Liver (tissue), 9 donors: ENCODE measurements around the gene STK40. TPM values are rescaled to one million over a fixed set of nuclear protein-coding genes. Genes with fewer than 3 reads are reported as not detected.

Experiments used
- DNase-seq: peaks from one replicate; pipeline ENCODE4 v3.0.0-alpha.2; 2017; ENCODE audit warnings: low spot score
- H3K27ac ChIP-seq, 2 donors: one replicate each; pipeline ENCODE4 v1.7.0; 2013; ENCODE audit warnings: inconsistent platforms in 2 of 2, low read length in 2 of 2, control low read depth in 1 of 2, low read depth in 1 of 2, mild to moderate bottlenecking in 1 of 2
- H3K27me3 ChIP-seq, 4 donors: one replicate each; pipeline versions ENCODE4 v1.6.1 to v1.7.0; 2013; ENCODE audit warnings: low read length in 3 of 4, inconsistent platforms in 1 of 4, mild to moderate bottlenecking in 1 of 4, moderate library complexity in 1 of 4; ENCODE audit not compliant: control insufficient read depth in 4 of 4, insufficient read depth in 4 of 4
- H3K36me3 ChIP-seq, 4 donors: one replicate each; pipeline versions ENCODE4 v1.6.1 to v1.7.0; 2013; ENCODE audit warnings: low read length in 3 of 4, mild to moderate bottlenecking in 3 of 4, low read depth in 1 of 4, moderate library complexity in 1 of 4; ENCODE audit not compliant: control insufficient read depth in 4 of 4, insufficient read depth in 3 of 4
- H3K4me1 ChIP-seq, 4 donors: one replicate each; pipeline versions ENCODE4 v1.6.1 to v1.7.0; 2013; ENCODE audit warnings: low read length in 3 of 4, mild to moderate bottlenecking in 3 of 4, moderate library complexity in 1 of 4; ENCODE audit not compliant: control insufficient read depth in 4 of 4, insufficient read depth in 4 of 4
- H3K4me3 ChIP-seq, 3 donors: one replicate each; pipeline versions ENCODE4 v1.6.1 to v1.7.0; 2013; ENCODE audit warnings: low read length in 3 of 3, control low read depth in 1 of 3, low read depth in 1 of 3, mild to moderate bottlenecking in 1 of 3
- H3K9ac ChIP-seq, 2 donors: one replicate each; pipeline ENCODE4 v1.7.0; 2013; ENCODE audit warnings: low read length in 2 of 2, mild to moderate bottlenecking in 2 of 2, moderate library complexity in 2 of 2, control low read depth in 1 of 2, low read depth in 1 of 2
- H3K9me3 ChIP-seq, 4 donors: one replicate each; pipeline versions ENCODE4 v1.6.1 to v1.7.0; 2013; ENCODE audit warnings: low read length in 3 of 4; ENCODE audit not compliant: control insufficient read depth in 4 of 4
- EGR1 ChIP-seq, 2 donors: IDR thresholded peaks; 2 replicates each; pipeline ENCODE4 v1.6.1; 2016 to 2018; ENCODE audit warnings: antibody characterized with exemption in 2 of 2, low read depth in 2 of 2
- FOXA1 ChIP-seq: IDR thresholded peaks from 2 replicates; pipeline ENCODE4 v1.6.1; 2016; ENCODE audit warnings: antibody characterized with exemption
- FOXA2 ChIP-seq: IDR thresholded peaks from 2 replicates; pipeline ENCODE4 v1.6.1; 2016; ENCODE audit warnings: antibody characterized with exemption
- GABPA ChIP-seq, 2 donors: IDR thresholded peaks in 1 of 2; conservative IDR thresholded peaks in 1 of 2; 2 replicates each; pipeline ENCODE4 v1.6.1; 2016; ENCODE audit warnings: antibody characterized with exemption in 2 of 2, mild to moderate bottlenecking in 1 of 2, moderate library complexity in 1 of 2
- HNF4A ChIP-seq, 2 donors: conservative IDR thresholded peaks; 2 replicates each; pipeline ENCODE4 v1.6.1; 2016; ENCODE audit warnings: antibody characterized with exemption in 2 of 2, mild to moderate bottlenecking in 2 of 2
- HNF4G ChIP-seq: IDR thresholded peaks from 2 replicates; pipeline ENCODE4 v1.6.1; 2016; ENCODE audit warnings: antibody characterized with exemption
- JUND ChIP-seq, 2 donors: IDR thresholded peaks; 2 replicates each; pipeline ENCODE4 v1.6.1; 2016; ENCODE audit warnings: antibody characterized with exemption in 2 of 2
- NR2F2 ChIP-seq: IDR thresholded peaks from 2 replicates; pipeline ENCODE4 v1.6.1; 2016; ENCODE audit warnings: antibody characterized with exemption
- RAD21 ChIP-seq, 2 donors: IDR thresholded peaks; 2 replicates each; pipeline ENCODE4 v1.6.1; 2016; ENCODE audit warnings: antibody characterized with exemption in 2 of 2, mild to moderate bottlenecking in 2 of 2
- RXRA ChIP-seq, 2 donors: IDR thresholded peaks; 2 replicates each; pipeline ENCODE4 v1.6.1; 2017 to 2018; ENCODE audit warnings: antibody characterized with exemption in 2 of 2, mild to moderate bottlenecking in 1 of 2
- SP1 ChIP-seq: IDR thresholded peaks from 2 replicates; pipeline ENCODE4 v1.6.1; 2018; ENCODE audit warnings: antibody characterized with exemption, mild to moderate bottlenecking
- TAF1 ChIP-seq: conservative IDR thresholded peaks from 2 replicates; pipeline ENCODE4 v1.6.1; 2016; ENCODE audit warnings: antibody characterized with exemption, mild to moderate bottlenecking
- YY1 ChIP-seq: IDR thresholded peaks from 2 replicates; pipeline ENCODE4 v1.6.1; 2016; ENCODE audit warnings: antibody characterized with exemption, mild to moderate bottlenecking
- WGBS: extraction: QIAGEN DNeasy Blood & Tissue Kit; methylation state at CpG from one replicate; pipeline ENCODE4 v1.1.7; 2013; 5-methylcytosine and 5-hydroxymethylcytosine counted together
- polyA plus RNA-seq, 2 donors: library from polyadenylated mRNA; stranded (reverse) in 1 of 2; unstranded in 1 of 2; fragments of 200-250 nt in 1 of 2; fragments of >200 nt in 1 of 2; fragmentation: Nextera tagmentation in 1 of 2; extraction: Ambion mirVana in 1 of 2; gene quantifications; one replicate each; pipeline versions ENCODE4 v1.2.1 to v1.2.3, GENCODE V29; 2013 to 2015
- total RNA-seq, 2 donors: library from RNA; depleted of rRNA; stranded (reverse); fragments of >200 nt; gene quantifications; one replicate each; pipeline ENCODE4 v1.2.3, GENCODE V29; 2014
- TF ChIP-seq, protein P1 (sequence below): fragments of 150-350 bp; IDR thresholded peaks from 2 replicates; pipeline ENCODE4 v1.5.1; 2017; ENCODE audit warnings: improper control_type of control experiment, low read depth, low read length; ENCODE audit not compliant: missing input control
- TF ChIP-seq, protein P2 (sequence below): IDR thresholded peaks from 2 replicates; pipeline ENCODE4 v1.6.1; 2016; ENCODE audit warnings: antibody characterized with exemption, mild to moderate bottlenecking
- TF ChIP-seq, protein P3 (sequence below): IDR thresholded peaks from 2 replicates; pipeline ENCODE4 v1.6.1; 2016; ENCODE audit warnings: antibody characterized with exemption
- TF ChIP-seq, protein P4 (sequence below): IDR thresholded peaks from 2 replicates; pipeline ENCODE4 v1.6.1; 2016; ENCODE audit warnings: antibody characterized with exemption
- TF ChIP-seq, protein P5 (sequence below): IDR thresholded peaks from 2 replicates; pipeline ENCODE4 v1.6.1; 2016; ENCODE audit warnings: antibody characterized with exemption
- donor health status: healthy.
- donor health status: healthy.
- donor health status: healthy.
- donor health status: healthy.
- donor health status: healthy.

STK40 gene
- total and polyA plus RNA-seq, 4 donors, result 13.0 to 26.8 (median 21.9) TPM

DNA sequence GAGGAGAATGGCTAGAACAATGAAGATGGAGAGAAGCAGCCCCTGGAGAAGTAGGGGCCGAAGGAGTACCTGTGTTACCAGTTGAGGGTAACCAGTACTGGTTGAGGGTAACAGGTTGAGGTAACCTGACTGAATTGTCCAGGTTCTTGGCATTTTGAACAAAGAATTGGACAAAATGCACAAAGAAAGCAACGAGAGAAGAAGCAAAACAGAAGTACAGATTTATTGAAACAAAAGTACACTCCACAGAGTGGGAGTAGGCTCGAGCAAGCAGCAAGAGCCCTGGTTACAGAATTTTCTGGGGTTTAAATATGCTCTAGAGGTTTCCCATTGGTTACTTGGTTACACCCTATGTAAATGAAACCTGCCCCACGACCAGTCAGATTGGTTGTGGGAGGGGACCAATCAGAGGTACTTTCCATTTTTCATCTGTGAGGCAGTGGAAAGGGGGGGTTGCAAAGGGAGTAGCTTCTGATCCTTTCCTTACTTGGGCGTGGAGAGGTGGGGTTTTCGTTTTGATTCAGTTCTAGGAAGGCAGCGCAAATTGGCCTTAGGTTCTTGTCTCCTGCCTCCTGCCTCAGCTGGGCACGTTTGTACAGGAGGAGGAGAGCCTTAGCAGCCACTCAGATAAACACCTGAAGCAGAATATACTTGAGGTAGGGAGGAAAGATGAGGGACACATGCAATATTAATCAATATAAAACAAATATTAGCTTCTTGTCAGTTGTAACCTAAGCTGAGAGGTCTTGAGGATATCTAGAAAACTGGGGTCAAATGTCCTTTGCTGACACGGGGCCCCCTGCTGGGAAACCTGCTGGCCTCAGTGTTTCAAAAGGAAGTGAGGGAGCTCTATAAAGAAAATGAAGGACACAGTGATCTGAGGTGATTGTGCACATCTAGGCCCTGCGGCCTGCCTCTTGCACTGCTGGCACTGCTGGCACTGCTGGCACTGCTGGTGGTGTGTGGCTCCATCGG lies 26.2 kb upstream of the STK40 start:
- WGBS, result 70% methylated on average over 11 of the region's 11 CpGs
- H3K27me3 ChIP-seq, result no peaks in the 10 kb centered on the region
- H3K9me3 ChIP-seq, result no peaks in the 10 kb centered on the region
- no peak overlapping the region for H3K4me3 ChIP-seq
- no peak overlapping the region for H3K9ac ChIP-seq
- no peaks in the 10 kb centered on the region for H3K36me3 ChIP-seq
- H3K27ac ChIP-seq, result no peak overlapping the region
- TF ChIP-seq RXRA (IDR thresholded peaks at IDR 0.05) (no peak), GABPA (IDR thresholded peaks at IDR 0.05 in 1 of 2, conservative IDR thresholded peaks at IDR 0.05 in 1 of 2) (no peak), FOXA1 (no peak), JUND (IDR thresholded peaks at IDR 0.05) (no peak), YY1 (no peak), SP1 (no peak), NR2F2 (no peak), TAF1 (no peak), FOXA2 (no peak), RAD21 (IDR thresholded peaks at IDR 0.05) (no peak), HNF4G (no peak), HNF4A (conservative IDR thresholded peaks at IDR 0.05) (no peak), EGR1 (IDR thresholded peaks at IDR 0.05; ENCODE audit: low read depth in 2 of 2) (no peak)
- TF ChIP-seq, protein P1, sequence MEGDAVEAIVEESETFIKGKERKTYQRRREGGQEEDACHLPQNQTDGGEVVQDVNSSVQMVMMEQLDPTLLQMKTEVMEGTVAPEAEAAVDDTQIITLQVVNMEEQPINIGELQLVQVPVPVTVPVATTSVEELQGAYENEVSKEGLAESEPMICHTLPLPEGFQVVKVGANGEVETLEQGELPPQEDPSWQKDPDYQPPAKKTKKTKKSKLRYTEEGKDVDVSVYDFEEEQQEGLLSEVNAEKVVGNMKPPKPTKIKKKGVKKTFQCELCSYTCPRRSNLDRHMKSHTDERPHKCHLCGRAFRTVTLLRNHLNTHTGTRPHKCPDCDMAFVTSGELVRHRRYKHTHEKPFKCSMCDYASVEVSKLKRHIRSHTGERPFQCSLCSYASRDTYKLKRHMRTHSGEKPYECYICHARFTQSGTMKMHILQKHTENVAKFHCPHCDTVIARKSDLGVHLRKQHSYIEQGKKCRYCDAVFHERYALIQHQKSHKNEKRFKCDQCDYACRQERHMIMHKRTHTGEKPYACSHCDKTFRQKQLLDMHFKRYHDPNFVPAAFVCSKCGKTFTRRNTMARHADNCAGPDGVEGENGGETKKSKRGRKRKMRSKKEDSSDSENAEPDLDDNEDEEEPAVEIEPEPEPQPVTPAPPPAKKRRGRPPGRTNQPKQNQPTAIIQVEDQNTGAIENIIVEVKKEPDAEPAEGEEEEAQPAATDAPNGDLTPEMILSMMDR, result no peak
- TF ChIP-seq, protein P2, sequence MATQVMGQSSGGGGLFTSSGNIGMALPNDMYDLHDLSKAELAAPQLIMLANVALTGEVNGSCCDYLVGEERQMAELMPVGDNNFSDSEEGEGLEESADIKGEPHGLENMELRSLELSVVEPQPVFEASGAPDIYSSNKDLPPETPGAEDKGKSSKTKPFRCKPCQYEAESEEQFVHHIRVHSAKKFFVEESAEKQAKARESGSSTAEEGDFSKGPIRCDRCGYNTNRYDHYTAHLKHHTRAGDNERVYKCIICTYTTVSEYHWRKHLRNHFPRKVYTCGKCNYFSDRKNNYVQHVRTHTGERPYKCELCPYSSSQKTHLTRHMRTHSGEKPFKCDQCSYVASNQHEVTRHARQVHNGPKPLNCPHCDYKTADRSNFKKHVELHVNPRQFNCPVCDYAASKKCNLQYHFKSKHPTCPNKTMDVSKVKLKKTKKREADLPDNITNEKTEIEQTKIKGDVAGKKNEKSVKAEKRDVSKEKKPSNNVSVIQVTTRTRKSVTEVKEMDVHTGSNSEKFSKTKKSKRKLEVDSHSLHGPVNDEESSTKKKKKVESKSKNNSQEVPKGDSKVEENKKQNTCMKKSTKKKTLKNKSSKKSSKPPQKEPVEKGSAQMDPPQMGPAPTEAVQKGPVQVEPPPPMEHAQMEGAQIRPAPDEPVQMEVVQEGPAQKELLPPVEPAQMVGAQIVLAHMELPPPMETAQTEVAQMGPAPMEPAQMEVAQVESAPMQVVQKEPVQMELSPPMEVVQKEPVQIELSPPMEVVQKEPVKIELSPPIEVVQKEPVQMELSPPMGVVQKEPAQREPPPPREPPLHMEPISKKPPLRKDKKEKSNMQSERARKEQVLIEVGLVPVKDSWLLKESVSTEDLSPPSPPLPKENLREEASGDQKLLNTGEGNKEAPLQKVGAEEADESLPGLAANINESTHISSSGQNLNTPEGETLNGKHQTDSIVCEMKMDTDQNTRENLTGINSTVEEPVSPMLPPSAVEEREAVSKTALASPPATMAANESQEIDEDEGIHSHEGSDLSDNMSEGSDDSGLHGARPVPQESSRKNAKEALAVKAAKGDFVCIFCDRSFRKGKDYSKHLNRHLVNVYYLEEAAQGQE, result no peak
- TF ChIP-seq, protein P3, sequence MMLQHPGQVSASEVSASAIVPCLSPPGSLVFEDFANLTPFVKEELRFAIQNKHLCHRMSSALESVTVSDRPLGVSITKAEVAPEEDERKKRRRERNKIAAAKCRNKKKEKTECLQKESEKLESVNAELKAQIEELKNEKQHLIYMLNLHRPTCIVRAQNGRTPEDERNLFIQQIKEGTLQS, result no peak
- TF ChIP-seq, protein P4, sequence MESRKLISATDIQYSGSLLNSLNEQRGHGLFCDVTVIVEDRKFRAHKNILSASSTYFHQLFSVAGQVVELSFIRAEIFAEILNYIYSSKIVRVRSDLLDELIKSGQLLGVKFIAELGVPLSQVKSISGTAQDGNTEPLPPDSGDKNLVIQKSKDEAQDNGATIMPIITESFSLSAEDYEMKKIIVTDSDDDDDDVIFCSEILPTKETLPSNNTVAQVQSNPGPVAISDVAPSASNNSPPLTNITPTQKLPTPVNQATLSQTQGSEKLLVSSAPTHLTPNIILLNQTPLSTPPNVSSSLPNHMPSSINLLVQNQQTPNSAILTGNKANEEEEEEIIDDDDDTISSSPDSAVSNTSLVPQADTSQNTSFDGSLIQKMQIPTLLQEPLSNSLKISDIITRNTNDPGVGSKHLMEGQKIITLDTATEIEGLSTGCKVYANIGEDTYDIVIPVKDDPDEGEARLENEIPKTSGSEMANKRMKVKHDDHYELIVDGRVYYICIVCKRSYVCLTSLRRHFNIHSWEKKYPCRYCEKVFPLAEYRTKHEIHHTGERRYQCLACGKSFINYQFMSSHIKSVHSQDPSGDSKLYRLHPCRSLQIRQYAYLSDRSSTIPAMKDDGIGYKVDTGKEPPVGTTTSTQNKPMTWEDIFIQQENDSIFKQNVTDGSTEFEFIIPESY, result no peak
- TF ChIP-seq, protein P5, sequence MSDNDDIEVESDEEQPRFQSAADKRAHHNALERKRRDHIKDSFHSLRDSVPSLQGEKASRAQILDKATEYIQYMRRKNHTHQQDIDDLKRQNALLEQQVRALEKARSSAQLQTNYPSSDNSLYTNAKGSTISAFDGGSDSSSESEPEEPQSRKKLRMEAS, result no peak
- H3K4me1 ChIP-seq, result no peaks in the 10 kb centered on the region
- no peak for DNase-seq
